Fibroblast of peridontal ligament (primary cell): ENCODE data around the gene YJEFN3.
A peak's percentile ranks its signal among the peaks of the same experiment; 100 is the strongest.

ENCODE experiments used
- DNase-seq: peaks from one replicate; pipeline ENCODE4 v3.0.0-alpha.2; 2010; ENCODE audit errors: extremely low read depth

YJEFN3 gene

GRCh38 chr19:19528721-19529490, at the start of gene YJEFN3:
Gene YJEFN3 (plus strand): TSS chr19:19528911. CDS start chr19:19528933, 22 bp downstream.
- DNase-seq = no peak

- no peak for DNase-seq
Measured at GRCh38 chr19:19480688-19481087, 48.0 kb upstream of the YJEFN3 start.

- no peak for DNase-seq
Measured at GRCh38 chr19:19482809-19483596, 45.7 kb upstream of the YJEFN3 start.

GRCh38 chr19:19485161-19485997, 43.3 kb upstream of the YJEFN3 start:
- peak; percentile 37 for DNase-seq

GRCh38 chr19:19485998-19486290, 42.8 kb upstream of the YJEFN3 start:
- DNase-seq = no peak

- DNase-seq = no peak
Measured at GRCh38 chr19:19486343-19487076, 42.2 kb upstream of the YJEFN3 start.

GRCh38 chr19:19487077-19487949, 41.4 kb upstream of the YJEFN3 start:
- no peak for DNase-seq

GRCh38 chr19:19487950-19488874, 40.5 kb upstream of the YJEFN3 start:
- DNase-seq = peak; percentile 12

GRCh38 chr19:19488875-19489690, 39.6 kb upstream of the YJEFN3 start:
- peak; percentile 97 for DNase-seq

- DNase-seq = no peak
Measured at GRCh38 chr19:19489804-19490204, 38.9 kb upstream of the YJEFN3 start.

GRCh38 chr19:19490214-19490968, 38.3 kb upstream of the YJEFN3 start:
- peak; percentile 89 for DNase-seq

GRCh38 chr19:19491321-19492025, 37.2 kb upstream of the YJEFN3 start:
- DNase-seq = no peak

GRCh38 chr19:19492026-19492610, 36.6 kb upstream of the YJEFN3 start:
- no peak for DNase-seq

GRCh38 chr19:19493841-19494546, 34.7 kb upstream of the YJEFN3 start:
- no peak for DNase-seq

- no peak for DNase-seq
Measured at GRCh38 chr19:19495614-19496603, 32.8 kb upstream of the YJEFN3 start.
